Measurements from ENCODE around the gene TMEM131.
"Not testable (repeated sequence)": the region's sequence is repeated elsewhere in the genome, so short reads cannot be mapped to it uniquely, and the experiment has no call there.

The TMEM131 gene

GRCh38 chr2:97848306-97848705 lies 147.4 kb downstream of the TMEM131 start:
- no peak for DNase-seq

GRCh38 chr2:97846716-97847115 lies 149.0 kb downstream of the TMEM131 start:
- DNase-seq = not testable (repeated sequence)

GRCh38 chr2:97845818-97846217 lies 149.9 kb downstream of the TMEM131 start:
- DNase-seq = no peak

- DNase-seq = no peak
Observed at GRCh38 chr2:97845133-97845532, 150.6 kb downstream of the TMEM131 start.

GRCh38 chr2:97844311-97844859 lies 151.4 kb downstream of the TMEM131 start:
- no peak for DNase-seq

- no peak for DNase-seq
Observed at GRCh38 chr2:97840198-97840597, 155.6 kb downstream of the TMEM131 start.

- no peak for DNase-seq
Observed at GRCh38 chr2:97834610-97835009, 161.1 kb downstream of the TMEM131 start.

- no peak for DNase-seq
Observed at GRCh38 chr2:97831121-97831520, 164.6 kb downstream of the TMEM131 start.

GRCh38 chr2:97829255-97829654 lies 166.5 kb downstream of the TMEM131 start:
- DNase-seq = not testable (repeated sequence)

GRCh38 chr2:97827013-97827412 lies 168.7 kb downstream of the TMEM131 start:
- not testable (repeated sequence) for DNase-seq

- not testable (repeated sequence) for DNase-seq
Observed at GRCh38 chr2:97826266-97826847, 169.4 kb downstream of the TMEM131 start.

- not testable (repeated sequence) for DNase-seq
Observed at GRCh38 chr2:97824011-97824410, 171.7 kb downstream of the TMEM131 start.

- not testable (repeated sequence) for DNase-seq
Observed at GRCh38 chr2:97821862-97822261, 173.9 kb downstream of the TMEM131 start.

GRCh38 chr2:97819754-97820153 lies 176.0 kb downstream of the TMEM131 start:
- no peak for DNase-seq

- DNase-seq = no peak
Observed at GRCh38 chr2:97816411-97816810, 179.3 kb downstream of the TMEM131 start.

GRCh38 chr2:97812931-97813330 lies 182.8 kb downstream of the TMEM131 start:
- no peak for DNase-seq

- DNase-seq = no peak
Observed at GRCh38 chr2:97808816-97809215, 186.9 kb downstream of the TMEM131 start.

- peak; percentile 58 for DNase-seq
Observed at GRCh38 chr2:97806738-97807618, 188.8 kb downstream of the TMEM131 start.

- DNase-seq = no peak
Observed at GRCh38 chr2:97805776-97806175, 190.0 kb downstream of the TMEM131 start.

- no peak for DNase-seq
Observed at GRCh38 chr2:97801028-97801427, 194.7 kb downstream of the TMEM131 start.

- no peak for DNase-seq
Observed at GRCh38 chr2:97798416-97798815, 197.3 kb downstream of the TMEM131 start.

GRCh38 chr2:97797355-97797754 lies 198.4 kb downstream of the TMEM131 start:
- DNase-seq = no peak

- no peak for DNase-seq
Observed at GRCh38 chr2:97796465-97797126, 199.2 kb downstream of the TMEM131 start.

Data from central memory CD4-positive, alpha-beta T cell (primary cell).